HEK293 (cell line): ENCODE measurements around the gene ATXN7.

Source experiments
- CTCF ChIA-PET: fragments of 350-600 bp; formaldehyde crosslinking; extraction: SDS; loops from one replicate; lab custom pipeline; 2021; ENCODE audit warnings: antibody characterized with exemption; lab: Yijun Ruan, JAX
- POLR2A ChIA-PET: fragments of 300-600 bp; formaldehyde crosslinking; extraction: SDS; loops from one replicate; lab custom pipeline; 2020; ENCODE audit warnings: antibody characterized with exemption, inconsistent platforms; lab: Yijun Ruan, JAX
- H3K27ac ChIP-seq: fragments of 200-500 bp; sonication (Bioruptor generic); 2 replicates; pipeline ENCODE4 v1.5.1; 2014; ENCODE audit warnings: low read depth, low read length, control low read depth, inconsistent platforms; ENCODE audit errors: extremely low read depth
- H3K36me3 ChIP-seq, 2 experiments: fragments of 200-500 bp in 1 of 2; sonication (Bioruptor generic) in 1 of 2; 1 replicate in 1 of 2; 2 replicates in 1 of 2; pipeline ENCODE4 v1.5.1; 2014 to 2017; ENCODE audit warnings: inconsistent platforms in 2 of 2, low read length in 2 of 2; ENCODE audit not compliant: control insufficient read depth in 2 of 2, insufficient read depth in 1 of 2
- H3K4me1 ChIP-seq: fragments of 200-500 bp; sonication (Bioruptor generic); 2 replicates; pipeline ENCODE4 v1.5.1; 2014; ENCODE audit warnings: mild to moderate bottlenecking, low read length, inconsistent platforms; ENCODE audit not compliant: control insufficient read depth, insufficient read depth
- H3K4me3 ChIP-seq: 2 replicates; pipeline ENCODE4 v1.5.1; 2011; ENCODE audit warnings: low read depth, mild to moderate bottlenecking, control low read depth, low read length, moderate library complexity
- H3K9me3 ChIP-seq: fragments of 200-500 bp; sonication (Bioruptor generic); 2 replicates; pipeline ENCODE4 v1.5.1; 2014; ENCODE audit warnings: low read depth, low read length, inconsistent platforms; ENCODE audit not compliant: control insufficient read depth, insufficient read depth
- FEZF1 ChIP-seq: fragments of 450-650 bp; formaldehyde crosslinking; IDR thresholded peaks from 2 replicates; pipeline ENCODE4 v1.5.1; 2016; ENCODE audit warnings: missing biosample characterization, missing genetic modification characterization
- GLIS2 ChIP-seq: fragments of 450-650 bp; formaldehyde crosslinking; IDR thresholded peaks from 2 replicates; pipeline ENCODE4 v1.5.1; 2016; ENCODE audit warnings: missing biosample characterization, missing genetic modification characterization
- KLF16 ChIP-seq: fragments of 450-650 bp; formaldehyde crosslinking; IDR thresholded peaks from 2 replicates; pipeline ENCODE4 v1.5.1; 2017; ENCODE audit warnings: missing biosample characterization, missing genetic modification characterization
- PRDM10 ChIP-seq: fragments of 450-650 bp; formaldehyde crosslinking; IDR thresholded peaks from 2 replicates; pipeline ENCODE4 v1.5.1; 2016; ENCODE audit warnings: missing biosample characterization, missing genetic modification characterization
- SETDB1 ChIP-seq: IDR thresholded peaks from one replicate; pipeline ENCODE4 v1.6.1; 2017; ENCODE audit warnings: mild to moderate bottlenecking, low read length, moderate library complexity, mixed read lengths; ENCODE audit not compliant: insufficient read length
- ZNF18 ChIP-seq: fragments of 450-650 bp; formaldehyde crosslinking; IDR thresholded peaks from 2 replicates; pipeline ENCODE4 v1.5.1; 2016; ENCODE audit warnings: missing biosample characterization, missing genetic modification characterization
- ZNF274 ChIP-seq, 2 experiments: fragments of 200-500 bp in 1 of 2; fragments of 450-650 bp in 1 of 2; sonication (Bioruptor generic) in 1 of 2; formaldehyde crosslinking in 1 of 2; IDR thresholded peaks; 2 replicates each; pipeline versions ENCODE4 v1.5.1 to v1.6.1; 2014 to 2016; ENCODE audit warnings: borderline replicate concordance in 1 of 2, inconsistent platforms in 1 of 2, low read length in 1 of 2, missing biosample characterization in 1 of 2, missing genetic modification characterization in 1 of 2
- ZNF280C ChIP-seq: fragments of 450-650 bp; formaldehyde crosslinking; IDR thresholded peaks from 2 replicates; pipeline ENCODE4 v1.5.1; 2016; ENCODE audit warnings: missing biosample characterization, missing genetic modification characterization
- ZNF561 ChIP-seq: fragments of 450-650 bp; IDR thresholded peaks from 2 replicates; pipeline ENCODE4 v1.5.1; 2018; ENCODE audit warnings: missing biosample characterization, missing genetic modification characterization, borderline replicate concordance
- ZNF580 ChIP-seq: fragments of 450-650 bp; formaldehyde crosslinking; IDR thresholded peaks from 2 replicates; pipeline ENCODE4 v1.5.1; 2016; ENCODE audit warnings: missing biosample characterization, missing genetic modification characterization
- ZNF623 ChIP-seq: fragments of 450-650 bp; formaldehyde crosslinking; IDR thresholded peaks from 2 replicates; pipeline ENCODE4 v1.5.1; 2016; ENCODE audit warnings: missing biosample characterization, missing genetic modification characterization
- ZNF639 ChIP-seq: fragments of 450-650 bp; formaldehyde crosslinking; IDR thresholded peaks from 2 replicates; pipeline ENCODE4 v1.5.1; 2016; ENCODE audit warnings: missing biosample characterization, missing genetic modification characterization
- ZNF768 ChIP-seq: fragments of 450-650 bp; formaldehyde crosslinking; IDR thresholded peaks from 2 replicates; pipeline ENCODE4 v1.5.1; 2018; ENCODE audit warnings: missing biosample characterization, mild to moderate bottlenecking, missing genetic modification characterization

Gene ATXN7

GRCh38 chr3:64033069-64033468, 169.4 kb downstream of the ATXN7 start (continued):
- TF ChIP-seq ZNF18 (tag by site-specific recombination): no peak
- no peak for TF ChIP-seq ZNF623 (tag by site-specific recombination)
- no peak for TF ChIP-seq ZNF274 (IDR thresholded peaks at IDR 0.05; ENCODE audit: low read length)
- no peak for TF ChIP-seq ZNF274 (tag by site-specific recombination; IDR thresholded peaks at IDR 0.05; ENCODE audit: borderline replicate concordance)
- TF ChIP-seq ZNF561 (tag by site-specific recombination): no peak
- TF ChIP-seq PRDM10 (tag by site-specific recombination): no peak
- TF ChIP-seq ZNF280C (tag by site-specific recombination): no peak
- TF ChIP-seq SETDB1: no peak

GRCh38 chr3:64037084-64037483, 173.4 kb downstream of the ATXN7 start:
- H3K4me3 ChIP-seq: no peak overlapping the region
- H3K9me3 ChIP-seq: no peaks in the 10 kb centered on the region
- POLR2A ChIA-PET: no interaction called here
- no peaks in the 10 kb centered on the region for H3K36me3 ChIP-seq
- H3K4me1 ChIP-seq: no peaks in the 10 kb centered on the region
- CTCF ChIA-PET: interaction anchor here (1.0 kb wide), 1 partner anchor 14 kb away, joined by 3 read pairs; the partner anchor contains the start of gene PSMD6
- no peak overlapping the region for H3K27ac ChIP-seq
- TF ChIP-seq KLF16 (tag by site-specific recombination) (no peak), GLIS2 (tag by site-specific recombination) (no peak), ZNF639 (tag by site-specific recombination) (no peak), ZNF768 (tag by site-specific recombination) (no peak), ZNF580 (tag by site-specific recombination) (no peak), SETDB1 (no peak), FEZF1 (tag by site-specific recombination) (no peak)
- TF ChIP-seq, all 188 proteins: peak for 0
